GM19455 (cell line): ENCODE data around the gene PDGFRB.

ENCODE experiments used
- ATAC-seq: cut with Tn5 transposase; IDR thresholded peaks from one replicate; pipeline ENCODE4 v1.9.1; 2021; ENCODE audit not compliant: unreplicated experiment

PDGFRB gene

GRCh38 chr5:150182774-150183173 is 27.1 kb upstream of the PDGFRB start:
- no peak for ATAC-seq

- no peak for ATAC-seq
These were observed 26.3 kb upstream of the PDGFRB start for GRCh38 chr5:150181766-150182545.

DNA sequence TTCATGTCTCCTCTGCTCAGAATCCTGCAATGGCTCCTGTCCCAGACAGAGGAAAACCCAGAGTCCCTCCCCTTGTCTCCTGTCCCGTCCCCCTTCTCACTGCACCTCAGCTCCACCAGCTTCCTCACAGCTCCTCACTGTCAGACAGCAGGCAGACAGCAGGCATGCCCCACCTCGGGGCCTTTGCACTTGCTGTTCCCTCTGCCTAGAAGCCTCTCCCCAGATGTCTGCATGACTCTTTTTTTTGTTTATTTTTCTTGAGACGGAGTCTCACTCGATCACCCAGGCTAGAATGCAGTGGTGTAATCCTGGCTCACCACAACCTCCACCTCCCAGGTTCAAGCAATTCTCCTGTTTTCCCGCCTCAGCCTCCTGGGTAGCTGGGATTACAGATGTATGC is 25.4 kb upstream of the PDGFRB start:
- no peak for ATAC-seq

DNA sequence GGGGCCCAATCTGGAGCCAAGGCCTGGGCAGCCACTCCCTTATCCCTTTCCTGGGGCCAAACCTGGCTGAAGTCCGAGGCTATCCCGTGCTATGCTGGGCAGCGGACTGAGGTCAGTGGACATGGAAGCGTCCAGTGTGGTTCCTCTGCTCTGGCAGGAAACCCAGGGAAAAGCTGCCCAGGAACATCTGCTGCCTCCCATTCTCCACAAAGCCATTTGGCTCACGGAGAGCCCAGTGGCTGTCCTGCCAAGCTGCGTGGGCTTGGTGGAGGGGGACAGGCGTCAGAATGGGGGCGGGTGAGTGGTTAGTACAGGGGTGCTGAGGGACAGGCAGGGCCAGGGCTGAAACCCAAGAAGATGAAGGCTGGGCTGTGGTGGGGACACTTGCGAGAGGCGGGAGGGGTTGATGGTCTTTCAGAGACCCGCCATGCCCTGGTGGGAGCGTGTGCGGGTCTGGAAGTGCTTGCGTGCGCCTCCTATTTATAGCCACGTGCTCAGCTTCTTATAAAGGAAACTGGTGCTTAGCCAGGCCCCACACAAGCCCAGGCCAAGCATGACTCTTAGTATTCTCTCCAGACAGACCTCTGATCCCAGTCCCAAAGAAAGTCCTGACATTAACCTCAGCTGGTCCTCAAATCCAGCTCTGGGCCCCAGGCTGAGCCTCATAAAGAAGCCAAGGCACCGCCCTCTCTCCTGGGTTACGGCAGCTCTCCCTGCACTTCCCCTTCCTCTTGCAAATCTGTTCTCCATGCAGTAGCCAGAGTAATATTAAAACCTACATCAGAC is 24.8 kb upstream of the PDGFRB start:
- no peak for ATAC-seq

- ATAC-seq = no peak
These were observed 23.5 kb upstream of the PDGFRB start for GRCh38 chr5:150179019-150179620.

DNA sequence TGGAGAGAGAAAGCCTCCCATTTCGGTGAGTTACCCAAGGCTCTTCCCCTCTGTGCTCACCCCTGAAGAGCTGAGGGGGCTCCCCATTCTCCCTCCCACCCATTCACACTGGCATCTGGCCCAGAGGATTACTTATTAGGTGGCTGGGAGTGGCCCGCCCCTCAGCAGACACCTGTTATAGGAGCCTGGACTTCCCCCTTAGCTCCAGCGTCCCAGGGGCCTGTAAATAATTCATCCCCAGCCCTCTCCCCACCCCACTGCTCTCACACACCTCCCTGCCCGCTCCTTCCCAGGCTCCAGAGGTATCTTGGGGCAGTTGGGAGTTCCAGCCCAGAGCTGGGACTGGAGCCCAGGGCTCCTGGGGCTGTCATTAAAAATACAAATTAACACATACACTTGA is 22.6 kb upstream of the PDGFRB start:
- ATAC-seq = no peak

GRCh38 chr5:150177721-150178120 is 22.1 kb upstream of the PDGFRB start:
- ATAC-seq = no peak

DNA sequence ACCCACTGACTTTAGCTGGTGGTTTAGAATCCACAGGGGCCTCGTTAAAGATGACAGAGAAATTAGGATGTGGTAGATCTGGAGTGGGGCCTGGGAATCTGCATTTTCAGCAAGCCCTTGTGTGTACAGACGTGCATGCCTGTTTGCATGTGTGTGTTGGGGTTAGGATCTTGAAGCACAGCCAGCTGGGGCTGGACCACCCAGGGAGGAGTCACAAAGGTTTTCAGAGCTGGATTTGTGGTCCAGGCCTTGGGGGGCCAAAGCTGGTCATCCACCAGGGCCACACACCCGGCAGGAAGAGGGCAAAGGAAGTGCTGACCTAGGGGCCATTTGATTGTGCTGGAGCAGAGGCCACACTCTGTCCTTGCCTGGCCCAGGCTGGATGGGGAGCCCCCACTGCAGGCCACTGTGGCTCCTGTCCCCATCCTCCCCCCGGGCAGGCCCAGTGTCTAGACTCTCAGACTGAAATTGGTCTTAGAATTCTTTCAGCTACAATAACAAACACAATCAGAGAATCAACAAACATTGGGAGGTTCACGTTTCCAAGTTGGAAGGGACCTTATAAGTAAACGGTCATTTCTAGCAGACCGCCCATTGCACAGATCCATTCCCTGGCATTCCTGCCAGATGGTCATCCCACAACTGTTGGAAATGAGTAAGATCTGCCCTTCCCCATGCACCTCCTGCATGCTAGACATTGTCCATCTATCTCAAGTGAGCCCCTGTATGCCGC is 21.3 kb upstream of the PDGFRB start:
- no peak for ATAC-seq

DNA sequence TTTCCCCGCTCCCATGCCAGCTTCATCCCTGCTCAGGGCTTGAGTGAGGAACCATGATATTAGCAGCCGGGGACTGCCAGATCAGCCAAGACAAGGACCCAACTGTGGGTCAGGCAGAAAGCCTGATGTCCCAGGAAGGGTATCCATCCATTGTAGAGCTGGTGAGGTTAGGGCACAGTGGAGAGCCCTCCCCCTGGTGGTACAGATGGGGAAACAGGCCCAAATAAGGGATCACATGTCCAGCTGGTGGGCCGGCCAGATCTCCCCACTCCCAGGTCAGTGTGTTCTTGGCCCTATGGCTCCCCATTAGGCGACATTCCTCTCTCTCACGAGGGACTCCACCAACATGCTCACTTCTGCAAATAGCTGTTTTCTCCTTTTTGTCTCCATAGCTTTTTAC is 19.9 kb upstream of the PDGFRB start:
- no peak for ATAC-seq

GRCh38 chr5:150175076-150175475 is 19.4 kb upstream of the PDGFRB start:
- no peak for ATAC-seq

DNA sequence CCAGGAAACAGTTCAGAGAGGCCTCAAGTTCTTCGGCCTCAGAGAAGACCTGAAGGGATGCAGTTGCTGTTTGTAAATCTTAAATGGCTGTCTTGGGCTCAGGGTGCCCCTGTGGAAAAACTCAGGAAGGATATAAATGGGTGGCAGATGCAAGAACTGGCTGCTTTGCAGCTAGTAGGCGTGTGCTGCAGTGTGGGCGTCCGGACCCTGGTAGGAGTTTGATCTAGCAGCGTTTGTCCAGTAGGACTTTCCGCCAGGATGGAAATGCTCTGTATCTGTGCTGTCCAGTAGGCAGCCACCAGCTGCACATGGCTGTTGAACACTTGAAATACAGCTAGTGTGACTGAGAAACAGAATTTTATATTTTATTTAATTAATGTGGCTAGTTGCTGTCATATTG is 18.6 kb upstream of the PDGFRB start:
- ATAC-seq = no peak

DNA sequence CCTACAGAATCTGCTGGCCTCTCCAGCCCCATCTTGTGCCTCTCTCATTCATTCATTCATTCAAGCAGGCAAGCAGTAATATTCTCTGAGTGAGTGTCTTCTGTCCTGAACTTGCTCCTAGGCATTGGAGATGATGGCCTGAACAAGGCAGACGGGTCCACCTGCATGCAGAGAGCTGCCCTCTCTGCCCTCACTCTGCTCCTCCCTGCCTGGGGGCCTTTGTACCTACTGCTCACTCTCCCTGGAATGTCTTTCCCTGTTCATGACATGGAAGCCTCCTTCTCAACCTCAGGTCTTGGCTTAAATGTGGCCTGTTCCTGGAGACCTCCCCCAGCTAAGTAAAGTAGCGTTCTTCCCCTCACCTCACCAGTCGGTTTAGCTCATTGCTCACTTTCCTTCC is 17.5 kb upstream of the PDGFRB start:
- ATAC-seq = no peak

DNA sequence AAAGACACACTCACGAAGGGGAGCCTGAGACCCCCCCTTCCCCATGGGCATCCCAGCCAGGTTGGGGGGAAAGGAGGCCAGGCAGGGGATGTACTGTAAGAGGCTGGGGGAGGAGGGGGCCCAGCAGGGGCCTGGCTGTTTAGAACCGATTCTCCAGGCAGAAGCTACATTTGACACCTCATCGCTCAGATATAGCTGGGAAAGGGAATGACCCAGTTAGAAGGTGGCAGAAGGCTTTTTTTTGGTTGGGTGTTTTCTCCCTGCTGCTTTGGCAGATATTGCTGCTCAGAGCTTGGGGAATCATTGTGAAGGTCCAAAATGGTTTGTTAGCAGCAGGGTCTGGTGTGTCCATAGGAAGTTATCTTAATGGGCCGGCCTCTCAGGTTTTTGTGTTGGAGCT is 16.9 kb upstream of the PDGFRB start:
- no peak for ATAC-seq

DNA sequence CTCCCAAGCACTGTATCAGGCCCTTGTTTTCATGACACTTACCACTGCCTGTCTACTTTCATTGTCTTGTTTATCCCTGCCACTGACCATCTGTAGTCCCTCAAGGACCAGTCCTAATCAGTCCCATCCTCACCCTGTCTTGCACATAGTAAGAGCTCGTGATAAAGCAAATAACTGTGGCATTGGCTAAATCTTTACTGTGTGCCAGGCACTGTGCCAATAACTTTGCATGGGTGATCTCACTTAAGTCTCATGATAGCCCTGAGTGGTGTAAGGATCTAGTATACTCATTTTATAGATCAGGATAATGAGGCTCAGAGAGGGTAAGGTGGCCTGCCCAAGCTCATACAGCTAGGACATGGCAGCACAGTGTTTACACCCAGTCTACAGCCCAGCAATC is 16.5 kb upstream of the PDGFRB start:
- no peak for ATAC-seq

- no peak for ATAC-seq
These were observed 13.2 kb upstream of the PDGFRB start for GRCh38 chr5:150168864-150169263.

GRCh38 chr5:150167908-150168307 is 12.3 kb upstream of the PDGFRB start:
- ATAC-seq = no peak

GRCh38 chr5:150167512-150167850 is 11.8 kb upstream of the PDGFRB start:
- no peak for ATAC-seq

DNA sequence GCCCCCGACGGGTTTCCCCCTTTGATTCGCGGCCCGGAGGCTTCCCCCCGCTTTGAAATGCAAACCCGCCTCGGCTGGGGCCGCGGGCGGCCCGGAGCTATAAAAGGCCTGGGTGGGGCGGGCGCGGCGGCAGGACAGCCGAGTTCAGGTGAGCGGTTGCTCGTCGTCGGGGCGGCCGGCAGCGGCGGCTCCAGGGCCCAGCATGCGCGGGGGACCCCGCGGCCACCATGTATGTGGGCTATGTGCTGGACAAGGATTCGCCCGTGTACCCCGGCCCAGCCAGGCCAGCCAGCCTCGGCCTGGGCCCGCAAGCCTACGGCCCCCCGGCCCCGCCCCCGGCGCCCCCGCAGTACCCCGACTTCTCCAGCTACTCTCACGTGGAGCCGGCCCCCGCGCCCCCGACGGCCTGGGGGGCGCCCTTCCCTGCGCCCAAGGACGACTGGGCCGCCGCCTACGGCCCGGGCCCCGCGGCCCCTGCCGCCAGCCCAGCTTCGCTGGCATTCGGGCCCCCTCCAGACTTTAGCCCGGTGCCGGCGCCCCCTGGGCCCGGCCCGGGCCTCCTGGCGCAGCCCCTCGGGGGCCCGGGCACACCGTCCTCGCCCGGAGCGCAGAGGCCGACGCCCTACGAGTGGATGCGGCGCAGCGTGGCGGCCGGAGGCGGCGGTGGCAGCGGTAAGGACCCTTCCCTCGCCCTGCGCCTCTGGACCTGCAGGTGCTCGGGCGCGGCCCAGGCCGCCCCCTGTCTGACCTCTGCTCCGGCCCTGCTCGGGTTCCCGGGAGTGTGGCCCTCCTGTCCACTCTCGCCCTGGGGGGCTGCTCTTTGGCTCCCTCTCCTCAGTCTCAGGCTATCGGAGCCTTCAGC is 11.2 kb upstream of the PDGFRB start, which contains the start of gene CDX1:
CDX1 (plus strand) TSS at position 129 of the 862 bp plus-strand sequence; CDS start at position 228, 99 bp downstream.
- no peak for ATAC-seq

DNA sequence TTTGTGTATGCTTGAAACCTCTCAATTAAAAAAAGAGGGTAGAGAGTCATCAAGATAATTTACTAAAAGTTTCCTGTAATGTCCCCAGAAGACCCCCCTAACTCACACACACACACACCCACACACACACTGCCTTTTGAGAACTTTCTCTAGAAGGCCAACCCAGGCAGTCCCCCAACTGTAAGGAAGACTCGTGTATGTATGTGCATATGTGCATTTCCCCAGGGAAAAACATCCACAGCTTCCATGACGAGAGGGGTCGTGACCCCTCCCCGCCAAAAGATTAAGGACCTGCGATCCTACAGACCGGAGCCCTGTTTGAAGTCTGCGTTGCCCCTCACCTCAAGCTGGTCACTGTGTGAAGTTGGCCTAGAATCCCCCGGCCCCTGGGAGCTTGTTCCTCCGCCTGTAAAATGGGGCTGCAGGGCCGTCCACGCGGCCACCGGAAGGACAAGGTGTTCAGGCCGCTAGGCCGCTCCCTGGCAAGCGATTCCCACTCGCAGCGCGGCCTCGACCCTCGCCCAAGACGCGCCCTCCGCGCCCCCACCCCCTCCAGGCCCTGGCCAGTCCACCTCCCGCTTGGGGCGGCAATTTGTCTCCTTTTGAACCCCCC is 10.5 kb upstream of the PDGFRB start:
- no peak for ATAC-seq
